ENCODE results near the gene TRAF2.

The TRAF2 gene

GRCh38 chr9:136848393-136849037 is 37.8 kb upstream of the TRAF2 start:
- TF ChIP-seq POLR2A (IDR thresholded peaks at IDR 0.05; ENCODE audit: extremely low read depth, insufficient read length) (no peak), MAX (IDR thresholded peaks at IDR 0.05; ENCODE audit: low read depth, low read length) (no peak), CTCF (IDR thresholded peaks at IDR 0.05; ENCODE audit: low read depth, low read length) (no peak), MYC (IDR thresholded peaks at IDR 0.05; ENCODE audit: low read depth, low read length) (no peak)
- DNase-seq (ENCODE audit: low read depth) = peak; percentile 70
- H3K4me3 ChIP-seq (ENCODE audit: low read depth, low read length) = peak overlapping the region; percentile 92

GRCh38 chr9:136849038-136849959 is 37.0 kb upstream of the TRAF2 start, which contains the start of gene PHPT1:
TSS of gene PHPT1 (plus strand) at chr9:136849409. CDS start at chr9:136849431, 22 bp downstream.
- peak within 1 kb of the TSS; percentile 92 for H3K4me3 ChIP-seq (ENCODE audit: low read depth, low read length)
- peak; percentile 99 for DNase-seq (ENCODE audit: low read depth)
- no peak for TF ChIP-seq CTCF (IDR thresholded peaks at IDR 0.05; ENCODE audit: low read depth, low read length)
- peak; percentile 78 for TF ChIP-seq MYC (IDR thresholded peaks at IDR 0.05; ENCODE audit: low read depth, low read length)
- peak; percentile 94 for TF ChIP-seq MAX (IDR thresholded peaks at IDR 0.05; ENCODE audit: low read depth, low read length)
- peak; percentile 83 for TF ChIP-seq POLR2A (IDR thresholded peaks at IDR 0.05; ENCODE audit: extremely low read depth, insufficient read length)

- no peak for DNase-seq (ENCODE audit: low read depth)
- TF ChIP-seq CTCF (IDR thresholded peaks at IDR 0.05; ENCODE audit: low read depth, low read length) = no peak
- no peak for TF ChIP-seq POLR2A (IDR thresholded peaks at IDR 0.05; ENCODE audit: extremely low read depth, insufficient read length)
- TF ChIP-seq MYC (IDR thresholded peaks at IDR 0.05; ENCODE audit: low read depth, low read length) = no peak
- TF ChIP-seq MAX (IDR thresholded peaks at IDR 0.05; ENCODE audit: low read depth, low read length) = no peak
- peak overlapping the region; percentile 59 for H3K4me3 ChIP-seq (ENCODE audit: low read depth, low read length)
These were observed 36.1 kb upstream of the TRAF2 start for GRCh38 chr9:136849960-136850865.

DNA sequence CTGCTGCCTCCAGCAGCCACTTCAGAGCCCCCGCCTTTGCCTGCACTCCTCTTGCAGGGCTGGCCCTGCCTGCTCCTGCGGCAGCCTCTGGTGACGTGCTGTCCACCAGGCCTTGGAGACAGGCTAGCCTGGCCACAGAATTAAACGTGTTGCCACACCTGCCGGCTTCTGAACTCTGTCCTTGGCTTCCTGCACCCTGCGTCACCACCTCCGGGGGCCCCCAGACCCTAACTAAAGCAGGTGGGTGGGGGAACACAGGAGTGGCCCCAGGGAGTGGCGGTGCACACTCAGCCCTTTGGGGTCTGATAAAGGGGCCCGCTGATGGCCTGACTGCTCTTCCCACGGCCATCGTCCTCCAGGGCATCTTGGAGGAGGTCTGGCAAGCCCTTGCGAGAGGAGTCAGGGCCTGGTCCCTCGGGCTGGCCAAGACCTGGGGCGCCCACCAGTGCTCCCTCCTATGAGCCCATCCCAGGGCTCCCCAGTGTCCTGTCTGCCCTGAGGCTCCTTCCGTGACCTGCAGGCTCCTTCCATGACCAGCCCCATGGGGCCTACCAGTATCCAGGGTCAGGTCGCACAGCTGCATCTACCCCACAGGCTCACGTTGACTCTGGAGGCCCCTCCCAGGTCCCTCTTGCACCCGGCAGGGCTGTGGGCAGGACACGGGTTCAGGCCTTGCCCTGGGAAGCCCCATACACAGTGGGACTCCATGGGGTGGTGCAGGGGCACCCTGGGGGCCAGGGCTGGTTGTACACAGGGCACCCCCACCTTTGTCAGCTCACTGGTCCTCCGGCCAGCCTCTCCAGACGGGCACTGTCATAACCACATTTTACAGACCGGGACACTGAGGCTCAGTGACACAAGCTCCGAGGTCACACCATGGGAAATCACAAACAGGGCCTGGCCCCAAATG is 35.2 kb upstream of the TRAF2 start:
- H3K4me3 ChIP-seq (ENCODE audit: low read depth, low read length) = no peak overlapping the region
- no peak for DNase-seq (ENCODE audit: low read depth)
- no peak for TF ChIP-seq MYC (IDR thresholded peaks at IDR 0.05; ENCODE audit: low read depth, low read length)
- TF ChIP-seq CTCF (IDR thresholded peaks at IDR 0.05; ENCODE audit: low read depth, low read length) = no peak
- TF ChIP-seq POLR2A (IDR thresholded peaks at IDR 0.05; ENCODE audit: extremely low read depth, insufficient read length) = no peak
- no peak for TF ChIP-seq MAX (IDR thresholded peaks at IDR 0.05; ENCODE audit: low read depth, low read length)
